T1000 (cell line): ENCODE measurements around the gene IAH1.
"Not testable (repeated sequence)": the region's sequence is repeated elsewhere in the genome, so short reads cannot be mapped to it uniquely, and the experiment has no call there.

ENCODE experiments used
- DNase-seq: peaks from one replicate; lab custom pipeline; 2025; ENCODE audit warnings: mixed read lengths; lab: John Stamatoyannopoulos, UW

IAH1 gene

GRCh38 chr2:9473308-9473984 lies 905 bp upstream of the IAH1 start:
- DNase-seq = no peak

DNA sequence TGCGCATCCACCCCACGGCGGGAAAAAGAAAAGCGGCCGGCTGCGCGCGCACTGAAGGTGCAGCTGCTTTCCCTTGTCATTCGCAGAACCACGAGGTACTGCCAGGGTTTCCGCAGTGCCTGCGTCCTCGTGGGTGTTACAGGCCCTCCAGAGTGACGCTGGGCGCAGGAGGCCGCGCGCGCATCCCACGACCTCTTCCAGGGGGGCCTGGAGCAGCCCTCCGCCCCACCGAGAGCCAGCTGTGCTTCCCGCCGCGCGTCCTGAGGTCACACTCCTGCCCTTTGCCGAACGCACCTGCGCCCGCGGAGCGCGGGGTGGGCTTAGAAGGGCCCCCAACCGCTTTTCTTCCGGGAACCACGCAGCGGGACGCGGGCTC lies 378 bp upstream of the IAH1 start:
- DNase-seq = no peak

- no peak for DNase-seq
These were observed 3.6 kb downstream of the IAH1 start for GRCh38 chr2:9477914-9478313.

DNA sequence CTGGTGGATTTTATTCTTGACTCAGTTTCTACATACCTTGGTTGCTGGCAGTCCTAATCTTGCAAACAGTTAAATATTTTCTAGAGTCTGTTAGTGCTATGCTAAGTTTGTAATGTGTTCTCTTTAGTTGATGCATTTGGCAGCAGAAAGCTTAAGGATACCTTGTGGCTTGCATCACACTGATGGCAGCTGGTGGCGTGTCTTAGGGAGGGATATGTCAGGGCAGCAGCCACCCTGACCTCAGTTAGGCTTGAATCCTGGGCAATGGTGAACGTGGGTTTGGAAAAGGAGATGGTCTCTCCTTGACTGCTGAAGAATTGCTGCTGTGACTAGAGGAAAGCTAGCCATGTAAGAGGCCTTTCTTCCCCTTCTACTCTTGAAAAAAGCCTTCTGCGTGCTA lies 4.2 kb downstream of the IAH1 start:
- DNase-seq = no peak

DNA sequence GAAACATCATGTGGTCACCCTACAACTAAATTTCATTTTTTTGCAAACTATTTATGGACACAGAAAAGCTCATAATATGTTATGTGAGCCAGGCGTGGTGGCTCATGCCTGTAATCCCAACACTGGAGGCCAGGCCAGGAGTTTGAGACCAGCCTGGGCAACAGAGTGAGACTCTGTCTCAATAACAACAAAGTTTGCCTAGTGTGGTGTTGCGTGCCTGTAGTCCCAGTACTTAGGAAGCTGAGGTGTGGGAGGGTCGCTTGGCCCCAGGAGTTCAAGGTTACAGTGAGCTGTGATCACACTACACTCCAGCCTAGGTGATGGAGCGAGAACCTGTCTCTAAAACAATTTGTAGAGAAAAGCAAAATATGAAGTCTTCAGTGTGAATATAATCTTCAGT lies 5.8 kb downstream of the IAH1 start:
- DNase-seq = no peak

GRCh38 chr2:9483107-9483506 lies 8.8 kb downstream of the IAH1 start:
- DNase-seq = no peak

- DNase-seq = no peak
These were observed 10.2 kb downstream of the IAH1 start for GRCh38 chr2:9484533-9484932.

DNA sequence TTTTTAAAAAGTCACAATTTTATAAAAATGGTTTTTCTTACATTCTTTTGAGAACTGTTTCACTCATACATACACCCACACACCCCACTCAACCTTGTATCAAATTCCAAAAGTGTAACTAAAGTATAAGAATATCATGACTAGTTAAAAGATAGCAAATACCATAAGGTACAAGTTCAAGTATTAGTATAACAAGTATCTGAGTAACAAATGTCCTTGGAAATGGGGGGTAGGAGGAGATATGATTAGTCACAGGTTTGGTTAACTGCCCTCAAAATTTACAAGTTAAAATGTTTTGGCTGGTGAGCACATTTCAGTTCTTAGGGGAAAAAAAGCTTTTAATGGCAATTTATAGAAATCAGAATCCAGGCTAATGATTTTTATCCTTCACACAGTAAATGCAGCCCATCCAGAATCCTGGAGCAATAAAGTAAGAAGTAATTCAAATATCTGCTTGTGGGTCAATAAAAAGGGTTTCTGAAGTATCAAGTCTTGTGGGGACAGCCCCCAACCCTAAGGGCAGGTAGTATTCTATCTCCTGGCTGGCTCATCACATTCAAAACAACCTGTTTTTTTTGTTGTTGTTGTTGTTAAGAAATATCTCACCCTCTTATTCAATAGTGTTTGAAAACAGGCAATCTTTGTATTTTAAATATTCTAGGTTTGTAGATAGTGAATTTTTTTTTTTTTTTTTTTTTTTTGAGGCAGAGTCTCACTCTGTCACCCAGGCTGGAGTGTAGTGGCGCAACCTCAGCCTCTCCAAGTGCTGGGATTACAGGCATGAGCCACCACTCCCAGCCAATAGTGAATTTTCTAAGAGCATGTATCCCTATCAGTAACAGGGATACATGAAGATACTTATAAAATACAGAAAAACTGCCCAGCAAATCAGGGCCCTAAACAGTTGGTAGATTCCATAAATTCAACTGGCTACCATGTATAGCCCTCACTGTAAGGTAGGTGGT lies 14.5 kb downstream of the IAH1 start:
- no peak for DNase-seq

- DNase-seq = no peak
These were observed 16.4 kb downstream of the IAH1 start for GRCh38 chr2:9490789-9491188.

DNA sequence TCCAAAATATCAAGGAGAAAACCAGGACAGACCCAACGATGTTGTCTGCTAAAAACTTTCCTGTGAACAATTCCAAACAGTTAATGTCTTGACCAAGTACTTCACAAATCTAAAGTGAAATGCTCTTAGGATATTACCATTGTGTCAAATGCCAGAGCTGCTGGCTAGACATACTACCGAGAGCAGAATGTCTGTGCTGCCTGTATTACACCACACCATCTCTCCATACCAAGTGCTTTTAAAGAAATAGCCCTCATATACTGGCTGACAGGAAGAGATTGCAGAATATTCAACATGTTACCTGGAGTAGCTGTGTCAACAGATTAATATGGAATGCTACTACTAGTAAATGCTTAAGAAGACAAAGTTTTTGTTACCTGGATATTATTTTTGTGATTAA lies 18.6 kb downstream of the IAH1 start:
- DNase-seq = no peak

- no peak for DNase-seq
These were observed 19.1 kb downstream of the IAH1 start for GRCh38 chr2:9493478-9493877.

DNA sequence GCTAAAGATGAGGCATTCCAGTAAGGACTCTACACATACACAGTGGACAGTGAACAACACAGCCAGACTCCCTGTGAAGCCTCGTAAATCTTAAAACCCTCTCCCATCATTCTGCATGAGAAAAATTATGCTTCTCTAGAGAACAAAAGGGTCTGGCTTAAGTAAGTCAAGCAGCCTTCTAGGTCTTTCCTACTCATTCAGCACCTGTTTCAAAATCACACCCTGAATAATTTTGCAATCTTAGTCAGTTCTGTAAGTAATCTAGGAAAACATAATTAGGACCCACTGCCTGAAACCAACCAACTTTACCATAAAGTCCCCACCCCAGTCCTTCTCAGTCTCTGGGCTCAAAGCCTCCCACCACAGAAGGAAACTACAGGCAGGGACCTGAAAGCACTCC lies 19.7 kb downstream of the IAH1 start:
- no peak for DNase-seq

GRCh38 chr2:9497017-9497416 lies 22.7 kb downstream of the IAH1 start:
- no peak for DNase-seq

DNA sequence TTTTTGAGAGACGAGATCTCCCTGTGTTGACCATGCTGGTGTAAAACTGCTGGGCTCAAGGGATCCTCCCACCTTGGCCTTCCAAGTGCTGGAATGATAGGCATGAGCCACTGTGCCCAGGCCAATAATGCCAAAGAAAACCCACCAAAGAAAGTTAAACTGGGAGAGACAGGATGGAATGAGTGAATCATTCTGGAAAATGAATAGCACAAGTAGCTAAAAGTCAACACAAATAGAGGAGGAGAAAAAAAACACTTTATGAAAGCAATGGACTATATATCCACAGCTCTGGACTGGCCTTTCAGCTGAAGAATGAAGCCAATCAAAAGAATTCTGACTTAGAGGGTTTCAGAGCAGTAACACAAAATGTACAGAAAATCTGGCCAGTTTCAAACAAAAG lies 23.9 kb downstream of the IAH1 start:
- no peak for DNase-seq

DNA sequence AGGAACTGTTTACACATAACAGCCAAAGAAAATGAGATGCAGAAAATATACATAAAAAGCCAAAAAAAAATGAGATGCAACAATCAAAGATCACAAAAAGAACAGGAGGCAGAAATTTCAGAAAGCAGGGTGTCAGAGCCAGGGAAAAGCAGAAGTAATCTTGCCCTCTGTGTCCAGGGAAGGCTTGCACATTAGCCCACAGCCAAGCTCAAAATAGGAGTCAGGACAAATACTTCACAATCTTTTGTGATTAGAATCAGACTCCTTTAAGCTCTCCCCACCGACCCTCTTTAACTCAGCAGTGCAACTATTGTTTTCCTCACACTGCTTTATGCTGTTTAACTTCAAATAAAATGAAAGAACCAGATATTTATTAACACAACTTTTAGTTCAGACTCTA lies 34.6 kb downstream of the IAH1 start:
- DNase-seq = no peak

GRCh38 chr2:9513946-9514345 lies 39.6 kb downstream of the IAH1 start:
- DNase-seq = not testable (repeated sequence)

DNA sequence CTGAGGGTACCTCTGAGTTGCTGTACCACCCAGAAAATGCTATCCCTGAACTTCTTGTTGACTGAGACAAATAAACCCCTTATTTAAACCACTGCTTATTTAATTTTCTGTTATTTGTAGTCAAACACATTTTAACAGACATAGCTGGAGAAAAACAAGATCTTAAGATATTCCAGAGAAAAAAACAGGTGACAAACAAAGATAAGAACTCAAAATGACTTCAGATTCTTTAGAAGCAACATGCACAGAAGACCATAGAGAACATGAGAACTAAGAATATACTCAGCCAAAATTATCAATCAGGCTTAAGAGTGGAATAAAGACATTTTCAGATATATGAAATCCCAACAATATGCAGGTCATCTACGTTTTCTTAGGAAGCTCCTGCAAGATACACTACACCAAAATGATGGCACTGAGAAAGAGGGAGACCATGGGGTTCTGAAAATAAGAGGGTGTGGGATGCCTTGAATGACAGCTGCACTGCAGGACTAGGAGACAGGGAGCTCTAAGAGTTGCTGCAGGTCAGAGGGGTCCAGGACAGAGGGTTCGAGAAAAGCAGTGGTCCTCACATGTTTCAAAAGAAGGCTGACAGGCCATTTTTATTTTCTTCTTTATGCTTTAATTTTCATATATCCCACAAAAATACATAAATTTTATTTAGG lies 42.9 kb downstream of the IAH1 start:
- DNase-seq = no peak

GRCh38 chr2:9518163-9518562 lies 43.8 kb downstream of the IAH1 start:
- DNase-seq = no peak

GRCh38 chr2:9518780-9519179 lies 44.4 kb downstream of the IAH1 start:
- no peak for DNase-seq

- DNase-seq = no peak
These were observed 44.9 kb downstream of the IAH1 start for GRCh38 chr2:9519250-9519649.

GRCh38 chr2:9524291-9524690 lies 49.9 kb downstream of the IAH1 start:
- no peak for DNase-seq

GRCh38 chr2:9525266-9525665 lies 50.9 kb downstream of the IAH1 start:
- no peak for DNase-seq
